LNCaP clone FGC (cell line): ENCODE results near the gene POLR2H.

Experiments used
- DNase-seq: peaks from one replicate; pipeline ENCODE4 v3.0.0-alpha.2; 2011; ENCODE audit warnings: low read depth
- H3K4me3 ChIP-seq: 2 replicates; pipeline ENCODE4 v1.5.1; 2011; ENCODE audit warnings: mild to moderate bottlenecking, low read depth, low read length, control low read depth
- CTCF ChIP-seq: IDR thresholded peaks from 2 replicates; pipeline ENCODE4 v1.5.1; 2012; ENCODE audit warnings: mild to moderate bottlenecking; ENCODE audit not compliant: control insufficient read depth, insufficient read depth; ENCODE audit errors: extremely low read depth

POLR2H gene

GRCh38 chr3:184405075-184406030 lies 43.8 kb downstream of the POLR2H start:
- DNase-seq: no peak
- H3K4me3 ChIP-seq: no peak overlapping the region

GRCh38 chr3:184409331-184409926 lies 47.9 kb downstream of the POLR2H start:
- DNase-seq: no peak
- no peak overlapping the region for H3K4me3 ChIP-seq
- no peak for TF ChIP-seq CTCF

More at GRCh38 chr3:184405075-184406030, 43.8 kb downstream of the POLR2H start:
- TF ChIP-seq CTCF: no peak

- H3K4me3 ChIP-seq: no peak overlapping the region
- TF ChIP-seq CTCF: no peak
- DNase-seq: no peak
Measured at GRCh38 chr3:184409946-184410500, 48.5 kb downstream of the POLR2H start.

GRCh38 chr3:184414418-184415202 lies 53.1 kb downstream of the POLR2H start:
- TF ChIP-seq CTCF: no peak
- DNase-seq: no peak
- no peak overlapping the region for H3K4me3 ChIP-seq

GRCh38 chr3:184415203-184415490 lies 53.6 kb downstream of the POLR2H start:
- TF ChIP-seq CTCF: no peak
- DNase-seq: no peak
- H3K4me3 ChIP-seq: no peak overlapping the region

GRCh38 chr3:184417619-184418327 lies 56.3 kb downstream of the POLR2H start:
- H3K4me3 ChIP-seq: no peak overlapping the region
- TF ChIP-seq CTCF: peak; percentile 96

More at GRCh38 chr3:184417619-184418327, 56.3 kb downstream of the POLR2H start:
- DNase-seq: peak; percentile 6
